ENCODE measurements around the gene PCGF6. TPM values are rescaled to one million over a fixed set of nuclear protein-coding genes. Genes with fewer than 3 reads are reported as not detected.
A peak's percentile ranks its signal among the peaks of the same experiment; 100 is the strongest.
"Not testable (repeated sequence)": the region's sequence is repeated elsewhere in the genome, so short reads cannot be mapped to it uniquely, and the experiment has no call there.

The PCGF6 gene
- total RNA-seq, 1 donor from 2014 or later: 11.1 TPM

DNA sequence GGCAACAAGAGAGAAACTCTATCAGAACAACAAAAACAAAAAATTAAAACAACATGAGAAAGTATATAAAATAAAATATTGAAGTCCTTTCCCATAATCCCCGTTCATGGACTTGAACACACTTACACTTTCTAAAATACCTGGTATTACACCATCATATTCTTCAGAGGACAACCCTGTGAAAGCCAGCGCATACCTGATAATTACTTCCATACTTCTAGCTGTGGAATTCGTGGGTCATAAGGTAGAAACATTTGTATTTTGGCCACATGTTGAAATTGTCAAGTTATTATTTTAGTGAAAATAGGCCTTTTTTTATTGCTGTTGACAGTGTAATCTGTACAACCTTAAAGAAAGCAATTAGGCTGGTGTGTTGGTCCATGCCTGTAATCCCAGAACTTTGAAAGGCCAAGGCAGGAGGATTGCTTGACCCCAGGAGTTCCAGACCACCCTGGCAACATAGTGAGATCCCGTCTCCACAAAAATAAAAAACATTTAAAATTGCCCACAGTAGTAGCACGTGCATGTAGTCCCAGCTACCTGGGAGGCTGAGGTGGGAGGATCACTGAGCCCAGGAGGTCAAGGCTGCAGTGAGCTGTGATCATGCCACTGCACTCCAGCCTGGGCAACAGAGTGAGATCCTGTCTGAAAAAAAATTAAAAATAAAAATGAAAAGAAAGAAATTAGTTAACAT is 5.1 kb upstream of the PCGF6 start:
- no peak for DNase-seq (ENCODE audit: low read depth)
- H3K36me3 ChIP-seq (ENCODE audit: control insufficient read depth, insufficient read depth, low read length): no peaks in the 10 kb centered on the region
- TF ChIP-seq CTCF (IDR thresholded peaks at IDR 0.05; ENCODE audit: insufficient read depth, low read length, severe bottlenecking): no peak

GRCh38 chr10:103354567-103354966 is 3.6 kb upstream of the PCGF6 start:
- not testable (repeated sequence) for FAIRE-seq; H3K27me3 ChIP-seq (ENCODE audit: control insufficient read depth, insufficient read depth, low read length); H3K36me3 ChIP-seq (ENCODE audit: control insufficient read depth, insufficient read depth, low read length); H3K4me3 ChIP-seq (ENCODE audit: low read depth, low read length); DNase-seq (ENCODE audit: low read depth)

More for the DNA sequence above, 5.1 kb upstream of the PCGF6 start:
- Histone ChIP-seq H3K4me3 (ENCODE audit: low read depth, low read length) (no peak overlapping the region), H3K27me3 (ENCODE audit: control insufficient read depth, insufficient read depth, low read length) (no peaks in the 10 kb centered on the region)
- no peak for FAIRE-seq

DNA sequence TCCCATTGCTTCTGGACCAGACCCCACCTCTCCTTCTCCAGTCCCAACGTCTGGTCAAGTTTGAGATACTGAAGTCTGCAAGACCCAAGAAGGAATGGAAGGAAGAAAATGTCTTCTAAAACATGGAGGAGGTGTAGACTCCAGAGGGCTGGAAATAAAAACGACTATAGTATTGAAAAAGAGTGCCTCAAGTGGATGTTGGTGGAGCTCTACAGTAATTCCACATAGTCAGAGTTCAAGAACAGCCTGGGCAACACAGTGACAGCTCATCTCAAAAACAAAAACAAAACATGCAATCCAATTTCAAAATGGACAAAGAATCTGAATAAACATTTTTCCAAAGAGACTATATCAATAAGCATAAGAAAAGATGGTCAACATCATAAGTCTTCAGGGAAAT is 2.3 kb upstream of the PCGF6 start:
- TF ChIP-seq CTCF (IDR thresholded peaks at IDR 0.05; ENCODE audit: insufficient read depth, low read length, severe bottlenecking): no peak
- no peak for FAIRE-seq
- DNase-seq (ENCODE audit: low read depth): no peak
- Histone ChIP-seq H3K36me3 (ENCODE audit: control insufficient read depth, insufficient read depth, low read length) (no peaks in the 10 kb centered on the region), H3K4me3 (ENCODE audit: low read depth, low read length) (no peak overlapping the region), H3K27me3 (ENCODE audit: control insufficient read depth, insufficient read depth, low read length) (no peaks in the 10 kb centered on the region)

GRCh38 chr10:103350175-103350516 is 794 bp downstream of the PCGF6 start:
- no peak for TF ChIP-seq CTCF (IDR thresholded peaks at IDR 0.05; ENCODE audit: insufficient read depth, low read length, severe bottlenecking)
- DNase-seq (ENCODE audit: low read depth) (no peak), FAIRE-seq (no peak)
- Histone ChIP-seq H3K27me3 (ENCODE audit: control insufficient read depth, insufficient read depth, low read length) (no peaks in the 10 kb centered on the region), H3K36me3 (ENCODE audit: control insufficient read depth, insufficient read depth, low read length) (peaks cover 1% of the 10 kb centered on the region), H3K4me3 (ENCODE audit: low read depth, low read length) (peak overlapping the region; percentile 80)

GRCh38 chr10:103336370-103336769 is 14.6 kb downstream of the PCGF6 start:
- H3K4me3 ChIP-seq (ENCODE audit: low read depth, low read length): no peak overlapping the region
- no peak for FAIRE-seq
- no peaks in the 10 kb centered on the region for H3K27me3 ChIP-seq (ENCODE audit: control insufficient read depth, insufficient read depth, low read length)
- TF ChIP-seq CTCF (IDR thresholded peaks at IDR 0.05; ENCODE audit: insufficient read depth, low read length, severe bottlenecking): no peak
- DNase-seq (ENCODE audit: low read depth): no peak
- H3K36me3 ChIP-seq (ENCODE audit: control insufficient read depth, insufficient read depth, low read length): peaks cover 2% of the 10 kb centered on the region

GRCh38 chr10:103334567-103334966 is 16.4 kb downstream of the PCGF6 start:
- FAIRE-seq: no peak
- H3K36me3 ChIP-seq (ENCODE audit: control insufficient read depth, insufficient read depth, low read length): peaks cover 3% of the 10 kb centered on the region
- no peak for DNase-seq (ENCODE audit: low read depth)
- no peaks in the 10 kb centered on the region for H3K27me3 ChIP-seq (ENCODE audit: control insufficient read depth, insufficient read depth, low read length)
- no peak for TF ChIP-seq CTCF (IDR thresholded peaks at IDR 0.05; ENCODE audit: insufficient read depth, low read length, severe bottlenecking)
- H3K4me3 ChIP-seq (ENCODE audit: low read depth, low read length): no peak overlapping the region
